Common myeloid progenitor, CD34-positive (primary cell): ENCODE measurements around the gene SUSD4.

Experiments used
- CTCF ChIA-PET: fragments of 350-600 bp; sonication (Branson Sonifier 250); formaldehyde crosslinking; loops from one replicate; lab custom pipeline; 2021; ENCODE audit warnings: antibody characterized with exemption; lab: Charles Lee
- POLR2A ChIA-PET: fragments of 350-600 bp; sonication (Branson Sonifier 250); formaldehyde crosslinking; loops from one replicate; lab custom pipeline; 2021; ENCODE audit warnings: antibody characterized with exemption; lab: Charles Lee
- DNase-seq, 3 donors: peaks; one replicate each; pipeline versions ENCODE4 v3.0.0 to v3.0.0-alpha.2; 2013
- H3K27ac ChIP-seq, 2 experiments: 1 replicate in 1 of 2; 2 replicates in 1 of 2; pipeline ENCODE4 v1.7.0; 2013; ENCODE audit warnings: inconsistent platforms in 2 of 2, low read length in 2 of 2, mild to moderate bottlenecking in 2 of 2, low read depth in 1 of 2, moderate library complexity in 1 of 2; ENCODE audit not compliant: severe bottlenecking in 2 of 2, insufficient read depth in 1 of 2, poor library complexity in 1 of 2
- H3K27me3 ChIP-seq, 5 experiments: replicated peaks in 2 of 5; 1 replicate in 3 of 5; 2 replicates in 2 of 5; pipeline versions ENCODE4 v1.6.1 to v1.7.0; 2013; ENCODE audit warnings: low read length in 4 of 5, mild to moderate bottlenecking in 2 of 5, moderate library complexity in 2 of 5, inconsistent platforms in 1 of 5; ENCODE audit not compliant: insufficient read depth in 5 of 5, control insufficient read depth in 4 of 5
- H3K36me3 ChIP-seq, 4 experiments: 1 replicate in 2 of 4; 2 replicates in 2 of 4; pipeline versions ENCODE4 v1.6.1 to v1.7.0; 2013; ENCODE audit warnings: low read length in 3 of 4, control low read depth in 1 of 4, mild to moderate bottlenecking in 1 of 4; ENCODE audit not compliant: control insufficient read depth in 4 of 4, insufficient read depth in 4 of 4
- H3K4me1 ChIP-seq, 4 experiments: 1 replicate in 3 of 4; 2 replicates in 1 of 4; pipeline versions ENCODE4 v1.6.1 to v1.7.1; 2013; ENCODE audit warnings: low read length in 3 of 4, mild to moderate bottlenecking in 3 of 4, control low read depth in 1 of 4, inconsistent platforms in 1 of 4, moderate library complexity in 1 of 4; ENCODE audit not compliant: control insufficient read depth in 4 of 4, insufficient read depth in 4 of 4; ENCODE audit errors: control extremely low read depth in 1 of 4
- H3K4me3 ChIP-seq, 7 experiments: 1 replicate in 4 of 7; 2 replicates in 3 of 7; pipeline versions ENCODE4 v1.5.1 to v1.7.0; 2013; ENCODE audit warnings: mild to moderate bottlenecking in 7 of 7, low read length in 6 of 7, moderate library complexity in 6 of 7, inconsistent platforms in 2 of 7, low read depth in 2 of 7, control low read depth in 1 of 7; ENCODE audit not compliant: insufficient read depth in 4 of 7, control insufficient read depth in 1 of 7; ENCODE audit errors: extremely low read depth in 1 of 7
- H3K9me3 ChIP-seq, 5 experiments: 1 replicate in 4 of 5; 2 replicates in 1 of 5; pipeline versions ENCODE4 v1.6.1 to v1.7.1; 2013; ENCODE audit warnings: low read length in 4 of 5, mild to moderate bottlenecking in 2 of 5, inconsistent platforms in 1 of 5, low read depth in 1 of 5, moderate library complexity in 1 of 5; ENCODE audit not compliant: control insufficient read depth in 4 of 5, insufficient read depth in 2 of 5; ENCODE audit errors: control extremely low read depth in 1 of 5
- WGBS: methylation state at CpG from one replicate; pipeline ENCODE4 v1.1.5; 2013; ENCODE audit not compliant: insufficient coverage; 5-methylcytosine and 5-hydroxymethylcytosine counted together

SUSD4 gene

DNA sequence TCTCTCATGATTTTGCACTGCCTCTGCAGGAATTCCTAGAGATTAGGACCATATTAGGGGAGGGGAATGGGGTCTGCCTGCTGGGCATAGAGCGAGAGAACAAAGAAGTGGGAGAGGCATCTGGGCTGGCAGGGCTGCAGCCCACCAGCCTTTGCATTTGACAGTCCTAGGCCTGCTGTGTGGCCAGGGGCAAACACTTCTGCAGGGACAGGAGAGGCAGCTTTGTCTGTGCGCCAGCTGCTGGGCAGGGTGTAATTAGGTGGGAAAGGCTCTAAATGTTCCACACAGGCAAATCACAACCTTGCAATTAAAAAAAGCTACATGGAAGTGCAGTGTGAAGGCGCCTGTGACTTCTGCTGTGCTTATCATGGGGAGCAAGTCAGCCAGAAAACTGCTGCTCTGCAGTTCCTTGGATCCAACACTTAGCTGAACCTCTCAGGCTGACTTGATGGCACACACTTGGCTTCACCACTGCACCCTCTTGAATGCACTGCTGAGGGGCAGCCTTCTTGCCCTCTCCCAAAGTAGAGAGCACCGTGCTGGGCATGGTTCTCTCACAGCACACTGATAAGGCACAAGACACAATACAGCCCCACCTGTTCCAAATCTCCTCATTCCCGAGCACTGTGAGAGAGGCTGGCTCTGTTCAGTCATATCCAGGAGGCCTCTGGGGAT, 147.3 kb downstream of the SUSD4 start:
- H3K36me3 ChIP-seq: no peaks in the 10 kb centered on the region
- H3K9me3 ChIP-seq: peaks cover 0 to 19% (median 6%) of the 10 kb centered on the region in 5 experiments
- no peak overlapping the region for H3K4me3 ChIP-seq
- ChIA-PET CTCF (no interaction called here), POLR2A (no interaction called here)
- DNase-seq: no peak
- H3K4me1 ChIP-seq: no peaks in the 10 kb centered on the region
- WGBS: 97% methylated on average over 4 of the region's 5 CpGs
- peaks cover 0 to 3% (median 0%) of the 10 kb centered on the region in 5 experiments for H3K27me3 ChIP-seq
- H3K27ac ChIP-seq: no peak overlapping the region

DNA sequence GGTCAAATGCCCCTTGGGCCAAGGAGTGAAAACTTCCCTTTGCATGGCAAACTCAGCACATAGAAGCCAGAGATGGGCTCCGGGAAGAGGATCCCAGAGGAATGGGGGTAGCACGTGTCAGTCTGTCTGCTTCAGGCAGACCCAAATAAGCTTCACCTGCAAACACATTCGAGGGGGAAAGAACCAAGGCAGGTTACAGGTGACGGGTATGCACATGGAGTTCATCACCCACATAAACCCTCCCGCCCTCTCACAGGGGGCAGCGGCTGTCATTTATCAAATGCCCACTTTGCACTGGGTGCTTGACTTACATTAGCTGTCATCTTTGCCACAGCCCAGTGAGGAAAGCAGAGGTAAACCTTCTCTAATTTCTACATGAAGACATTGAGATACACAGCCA, 147.9 kb downstream of the SUSD4 start:
- no peaks in the 10 kb centered on the region for H3K4me1 ChIP-seq
- 88% methylated on average over 4 of the region's 6 CpGs for WGBS

GRCh38 chr1:223215026-223215425, 148.9 kb downstream of the SUSD4 start:
- POLR2A ChIA-PET: no interaction called here

More for the DNA sequence above, 147.9 kb downstream of the SUSD4 start:
- Histone ChIP-seq H3K9me3 (peaks cover 0 to 19% (median 6%) of the 10 kb centered on the region in 5 experiments), H3K4me3 (no peak overlapping the region), H3K36me3 (no peaks in the 10 kb centered on the region), H3K27me3 (peaks cover 0 to 3% (median 0%) of the 10 kb centered on the region in 5 experiments), H3K27ac (no peak overlapping the region)
- DNase-seq: no peak
- ChIA-PET CTCF (no interaction called here), POLR2A (no interaction called here)

DNA sequence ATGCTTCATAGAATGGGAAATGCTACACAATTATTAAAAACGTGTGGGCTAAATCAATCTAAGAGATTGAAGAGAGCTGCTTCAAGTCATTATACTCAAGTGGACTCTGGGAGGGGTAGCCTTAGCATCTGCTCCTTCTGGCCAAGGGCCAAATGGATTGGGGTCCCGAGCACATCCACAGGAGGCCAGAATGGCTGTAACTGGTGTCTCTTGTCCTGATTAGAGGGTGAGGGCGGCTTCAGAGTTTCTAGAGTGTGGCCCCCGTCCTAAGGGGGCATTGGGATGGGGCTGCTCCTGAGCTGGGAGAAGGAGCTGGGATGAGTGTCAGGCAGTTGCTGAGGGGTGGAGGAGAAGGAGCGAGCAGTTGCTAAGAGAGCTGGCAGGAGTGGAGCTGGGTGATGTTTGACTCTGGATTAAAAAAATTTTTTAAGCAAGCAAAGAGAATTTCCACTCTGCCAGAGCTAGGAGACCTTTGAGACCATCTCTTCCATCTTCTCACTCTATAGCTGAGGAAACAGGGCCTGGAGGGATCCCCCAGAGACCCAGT, 149.6 kb downstream of the SUSD4 start:
- 92% methylated on average over 4 of the region's 5 CpGs for WGBS
- Histone ChIP-seq H3K27me3 (peaks cover 0 to 4% (median 0%) of the 10 kb centered on the region in 5 experiments), H3K4me3 (no peak overlapping the region), H3K4me1 (no peaks in the 10 kb centered on the region), H3K27ac (no peak overlapping the region), H3K9me3 (peaks cover 0 to 16% (median 4%) of the 10 kb centered on the region in 5 experiments), H3K36me3 (no peaks in the 10 kb centered on the region)
- ChIA-PET POLR2A (no interaction called here), CTCF (no interaction called here)
- no peak for DNase-seq

More at GRCh38 chr1:223215026-223215425, 148.9 kb downstream of the SUSD4 start:
- CTCF ChIA-PET: no interaction called here
- Histone ChIP-seq H3K4me1 (no peaks in the 10 kb centered on the region), H3K27me3 (peaks cover 0 to 5% (median 0%) of the 10 kb centered on the region in 5 experiments), H3K4me3 (no peak overlapping the region), H3K9me3 (peaks cover 0 to 19% (median 6%) of the 10 kb centered on the region in 5 experiments), H3K27ac (no peak overlapping the region), H3K36me3 (no peaks in the 10 kb centered on the region)
- no peak for DNase-seq
- 96% methylated on average over 4 of the region's 6 CpGs for WGBS

DNA sequence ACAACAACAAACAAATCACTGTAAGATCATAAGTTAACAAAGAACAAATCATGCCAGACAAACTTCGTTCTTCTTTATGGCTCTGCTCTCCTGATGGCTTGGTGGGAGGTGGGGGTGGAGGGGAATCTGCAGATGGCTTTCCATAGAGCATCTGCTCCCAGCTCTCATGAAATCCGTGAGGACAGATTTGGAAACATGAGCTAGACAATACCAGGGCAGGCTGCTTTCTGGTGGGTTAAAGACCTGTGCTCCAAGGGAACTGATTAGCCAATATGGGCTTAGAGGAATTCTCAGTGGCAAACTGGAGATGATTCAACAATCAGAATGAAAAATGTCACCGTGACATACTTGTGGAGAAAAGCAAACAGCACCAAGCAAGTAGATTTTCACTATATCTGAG, 151.5 kb downstream of the SUSD4 start:
- ChIA-PET POLR2A (no interaction called here), CTCF (interaction anchor here (2.5 kb wide), 1 partner anchor 19 kb away, joined by 6 read pairs; no protein-coding TSS in a partner anchor)
- Histone ChIP-seq H3K27me3 (peaks cover 0 to 5% (median 0%) of the 10 kb centered on the region in 5 experiments), H3K36me3 (no peaks in the 10 kb centered on the region), H3K9me3 (peaks cover 0 to 2% (median 0%) of the 10 kb centered on the region in 5 experiments), H3K27ac (no peak overlapping the region), H3K4me3 (no peak overlapping the region), H3K4me1 (no peaks in the 10 kb centered on the region)
- WGBS: 100% methylated on average over 3 of the region's 3 CpGs
- DNase-seq: no peak

DNA sequence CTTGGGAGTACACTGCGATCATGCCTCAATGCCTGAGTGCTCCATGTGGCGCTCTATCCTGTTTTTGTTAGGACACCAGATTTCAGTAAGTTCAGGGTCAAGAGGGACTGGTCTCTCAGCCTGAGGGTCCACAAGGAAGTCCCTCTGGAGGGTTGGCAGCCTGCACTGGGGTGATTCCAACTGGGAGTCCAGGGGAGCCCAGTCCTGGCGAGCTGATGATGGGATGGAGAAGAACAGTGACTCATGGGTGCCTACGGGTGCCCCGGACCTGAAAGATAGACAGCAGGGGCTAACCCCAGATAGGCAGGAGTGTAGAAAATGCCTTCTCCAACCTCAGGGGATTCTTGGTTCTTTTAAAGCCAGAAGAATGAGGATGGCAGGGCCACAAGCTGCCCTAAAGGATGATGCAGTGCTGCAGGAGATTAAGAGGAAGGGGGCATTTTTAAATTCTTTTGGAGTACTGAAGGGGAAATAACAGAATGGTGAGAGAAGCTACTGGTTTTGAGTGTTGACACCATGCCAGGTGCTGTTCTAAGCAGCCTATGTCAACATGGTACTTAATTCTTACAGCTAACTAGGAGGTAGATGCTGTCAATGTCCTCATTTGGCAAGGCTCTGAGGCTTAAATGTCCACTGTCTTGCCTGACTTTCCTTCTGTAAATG, 152.5 kb downstream of the SUSD4 start:
- no peak overlapping the region for H3K27ac ChIP-seq
- peaks cover 0 to 5% (median 0%) of the 10 kb centered on the region in 5 experiments for H3K27me3 ChIP-seq
- H3K4me1 ChIP-seq: no peaks in the 10 kb centered on the region
- WGBS: 97% methylated on average over 5 of the region's 5 CpGs
- ChIA-PET CTCF (interaction anchor here (2.5 kb wide), 1 partner anchor 18 kb away, joined by 6 read pairs; no protein-coding TSS in a partner anchor), POLR2A (no interaction called here)
- no peak overlapping the region for H3K4me3 ChIP-seq
- no peaks in the 10 kb centered on the region for H3K36me3 ChIP-seq
- peaks cover 0 to 1% (median 0%) of the 10 kb centered on the region in 5 experiments for H3K9me3 ChIP-seq
- no peak for DNase-seq

- H3K4me1 ChIP-seq: no peaks in the 10 kb centered on the region
- H3K27ac ChIP-seq: no peak overlapping the region
- no peaks in the 10 kb centered on the region for H3K36me3 ChIP-seq
- H3K9me3 ChIP-seq: no peaks in the 10 kb centered on the region
- DNase-seq: no peak
- H3K27me3 ChIP-seq: peaks cover 0 to 5% (median 0%) of the 10 kb centered on the region in 5 experiments
- ChIA-PET POLR2A (no interaction called here), CTCF (interaction anchor here (2.5 kb wide), 1 partner anchor 17 kb away, joined by 6 read pairs; no protein-coding TSS in a partner anchor)
- H3K4me3 ChIP-seq: no peak overlapping the region
- WGBS: 94% methylated on average over 2 of the region's 3 CpGs
Observed at GRCh38 chr1:223210788-223211120, 153.2 kb downstream of the SUSD4 start.
